GM06990 (cell line): ENCODE data around the gene EN2.

Experiments used
- DNase-seq: peaks from one replicate; pipeline ENCODE4 v3.0.0-alpha.2; 2011; ENCODE audit not compliant: insufficient read length; ENCODE audit errors: extremely low read depth
- H3K27me3 ChIP-seq: replicated peaks from 2 replicates; pipeline ENCODE4 v1.6.0; 2011; ENCODE audit warnings: low read length; ENCODE audit not compliant: control insufficient read depth, insufficient read depth
- H3K36me3 ChIP-seq: 2 replicates; pipeline ENCODE4 v1.5.1; 2011; ENCODE audit warnings: low read length; ENCODE audit not compliant: control insufficient read depth, insufficient read depth
- H3K4me3 ChIP-seq: replicated peaks from 2 replicates; pipeline ENCODE4 v1.5.1; 2011; ENCODE audit warnings: low read depth, mild to moderate bottlenecking, control low read depth, low read length
- CTCF ChIP-seq: IDR thresholded peaks from 2 replicates; pipeline ENCODE4 v1.5.1; 2011; ENCODE audit warnings: low read length, control low read depth, mild to moderate bottlenecking, inconsistent platforms; ENCODE audit not compliant: insufficient read depth, poor library complexity, severe bottlenecking

Gene EN2

GRCh38 chr7:155505422-155505793, 47.5 kb downstream of the EN2 start:
- no peak for DNase-seq
- Histone ChIP-seq H3K36me3 (no peaks in the 10 kb centered on the region), H3K27me3 (no peaks in the 10 kb centered on the region; the same call in 1 of the 2 replicates), H3K4me3 (no peak overlapping the region)
- TF ChIP-seq CTCF = no peak

- TF ChIP-seq CTCF = no peak
- DNase-seq = no peak
- Histone ChIP-seq H3K27me3 (no peaks in the 10 kb centered on the region; the same call in 1 of the 2 replicates), H3K4me3 (no peak overlapping the region), H3K36me3 (no peaks in the 10 kb centered on the region)
These were observed 49.0 kb downstream of the EN2 start for GRCh38 chr7:155506854-155507337.

GRCh38 chr7:155507576-155507975, 49.6 kb downstream of the EN2 start:
- no peak for DNase-seq
- H3K4me3 ChIP-seq = no peak overlapping the region
- no peak for TF ChIP-seq CTCF
- H3K36me3 ChIP-seq = no peaks in the 10 kb centered on the region
- H3K27me3 ChIP-seq = no peaks in the 10 kb centered on the region; the same call in 1 of the 2 replicates

- Histone ChIP-seq H3K4me3 (no peak overlapping the region), H3K27me3 (no peaks in the 10 kb centered on the region; the same call in 1 of the 2 replicates), H3K36me3 (no peaks in the 10 kb centered on the region)
- no peak for TF ChIP-seq CTCF
- DNase-seq = no peak
These were observed 50.7 kb downstream of the EN2 start for GRCh38 chr7:155508376-155509358.

GRCh38 chr7:155509359-155509724, 51.4 kb downstream of the EN2 start:
- no peak overlapping the region for H3K4me3 ChIP-seq
- no peak for TF ChIP-seq CTCF
- no peak for DNase-seq
- no peaks in the 10 kb centered on the region; the same call in 1 of the 2 replicates for H3K27me3 ChIP-seq
- H3K36me3 ChIP-seq = no peaks in the 10 kb centered on the region
